ENCODE data around the gene ROCK1. TPM values are rescaled to one million over a fixed set of nuclear protein-coding genes. Genes with fewer than 3 reads are reported as not detected.

ROCK1 gene
- total and polyA plus RNA-seq, 2 of the 8 experiments (the other 6 are each of a cell fraction or from before 2014, with no cell fraction given), result 4.2 to 48.9 TPM

DNA sequence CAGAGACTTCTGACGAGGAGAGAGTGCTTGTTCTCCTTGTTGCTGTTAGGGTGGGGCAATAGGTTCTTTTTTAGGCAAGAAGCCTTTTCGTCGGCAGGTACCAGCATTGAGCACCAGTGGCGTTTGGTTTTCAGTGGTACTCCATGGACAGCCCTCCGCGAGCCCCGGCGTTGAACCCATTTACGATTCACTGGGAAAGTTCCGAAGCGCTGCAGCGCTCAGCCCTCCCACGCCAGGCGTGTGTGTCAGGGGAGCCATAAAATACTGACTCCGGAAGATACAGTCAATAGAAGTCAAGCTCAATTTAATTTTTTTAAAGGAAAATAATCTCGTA, 494 bp upstream of the ROCK1 start:
- Histone ChIP-seq H3K4me1 (replicated peaks in 1 of 4; ENCODE audit: control insufficient read depth in 3 of 4, insufficient read depth in 4 of 4, low read length in 3 of 4) (peaks cover 0 to 6% (median 4%) of the 10 kb centered on the region in 4 experiments; a peak in 4 of 7 replicates), H3K4ac (replicated peaks; ENCODE audit: insufficient read length, low read depth, low read length) (no peak overlapping the region), H3K79me1 (ENCODE audit: low read depth, low read length) (no peaks in the 10 kb centered on the region), H3K4me3 (ENCODE audit: extremely low read depth in 1 of 4, insufficient read depth in 2 of 4, low read depth in 3 of 4, low read length in 4 of 4) (peak overlapping the region; percentile 61 to 85 (median 70)), H2AFZ (ENCODE audit: low read length) (peak overlapping the region; percentile 99), H3K27me3 (replicated peaks in 1 of 4; ENCODE audit: control insufficient read depth in 3 of 4, extremely low read depth in 1 of 4, insufficient read depth in 3 of 4, low read length in 3 of 4) (peaks cover 0 to 4% (median under 1%) of the 10 kb centered on the region in 4 experiments; a peak in 1 of 7 replicates), H3K18ac (ENCODE audit: extremely low read depth, low read length) (no peak overlapping the region), H3K56ac (replicated peaks; ENCODE audit: insufficient read length, low read depth, low read length) (peak overlapping the region; percentile 19), H3K36me3 (ENCODE audit: control insufficient read depth in 2 of 4, insufficient read depth in 4 of 4, low read length in 3 of 4) (no peaks in the 10 kb centered on the region), H3K27ac (ENCODE audit: low read depth, low read length) (peak overlapping the region; percentile 48; the same call in 1 of the 2 replicates), H2BK5ac (ENCODE audit: low read depth, low read length) (peak overlapping the region; percentile 82; the same call in 1 of the 2 replicates), H3K79me2 (ENCODE audit: control insufficient read depth in 1 of 2, insufficient read depth in 2 of 2, low read length in 2 of 2) (peaks cover 0 to 37% of the 10 kb centered on the region in 2 experiments; a peak in 3 of 4 replicates), H3K23me2 (ENCODE audit: low read depth, low read length) (peaks cover 7% of the 10 kb centered on the region; the same call in 1 of the 2 replicates), H2BK20ac (ENCODE audit: low read length) (no peak overlapping the region), H2BK120ac (replicated peaks; ENCODE audit: low read depth, low read length) (no peak overlapping the region), H4K20me1 (replicated peaks in 1 of 2; ENCODE audit: control insufficient read depth in 1 of 2, insufficient read depth in 2 of 2, low read length in 2 of 2) (peaks cover 0 to 1% of the 10 kb centered on the region in 2 experiments), H3K23ac (ENCODE audit: insufficient read length) (no peak overlapping the region), H2AK5ac (ENCODE audit: low read depth, low read length) (no peak overlapping the region), H4K8ac (ENCODE audit: extremely low read depth, insufficient read depth, low read length) (no peak overlapping the region), H3K14ac (ENCODE audit: insufficient read length) (no peak overlapping the region), H4K91ac (replicated peaks; ENCODE audit: insufficient read length, low read length) (no peak overlapping the region), H2BK12ac (ENCODE audit: low read depth, low read length) (no peak overlapping the region; the same call in 1 of the 2 replicates), H2BK15ac (ENCODE audit: low read length) (no peak overlapping the region), H4K5ac (ENCODE audit: insufficient read length, low read depth, low read length) (no peak overlapping the region), H3K9me3 (ENCODE audit: insufficient read depth in 2 of 2, low read depth in 1 of 2, low read length in 1 of 2) (no peaks in the 10 kb centered on the region), H3K9ac (replicated peaks in 1 of 4; ENCODE audit: extremely low read depth in 1 of 4, low read depth in 3 of 4, low read length in 3 of 4) (peak overlapping the region in 3 of 4 experiments; percentile 2 to 53 (median 3); a peak in 4 of 7 replicates), H3K4me2 (ENCODE audit: insufficient read depth in 1 of 2, low read depth in 2 of 2, low read length in 2 of 2) (peak overlapping the region; percentile 86 to 93)
- ChIA-PET CTCF (ENCODE audit: partially characterized antibody) (interaction anchor here (0.9 kb wide), 1 partner anchor 106 kb away, joined by 3 read pairs; no protein-coding TSS in a partner anchor), POLR2A (ENCODE audit: partially characterized antibody) (interaction anchor here (0.7 to 1.5 kb wide), 4 partner anchors 14 to 63 kb away, joined by 3 to 4 read pairs (median 3); no protein-coding TSS in a partner anchor)
- WGBS, 2 experiments (ENCODE audit: extremely low coverage in 1 of 2, insufficient coverage in 1 of 2, insufficient read length in 1 of 2, insufficient replicate concordance in 2 of 2, low coverage in 1 of 2, low lambda C conversion rate in 2 of 2, missing lambda C conversion rate in 1 of 2), result 2% methylated on average over 16 of the region's 16 CpGs; no CpG with 5 or more reads in 1 of the 2 experiments
- FAIRE-seq, result no peak
- TF ChIP-seq CHD2 (IDR thresholded peaks at IDR 0.05; ENCODE audit: low read length) (no peak), KDM4A (IDR thresholded peaks at IDR 0.05; ENCODE audit: low read depth, low read length, severe bottlenecking) (peak; percentile 15), SP4 (IDR thresholded peaks at IDR 0.05; ENCODE audit: low read length) (no peak)
- no peak for DNase-seq (ENCODE audit: low read depth in 1 of 2, low spot score in 2 of 2)

All from H1 (cell line).